B cell (primary cell): ENCODE measurements around the gene MTHFR. TPM values are rescaled to one million over a fixed set of nuclear protein-coding genes. Genes with fewer than 3 reads are reported as not detected.
A peak's percentile ranks its signal among the peaks of the same experiment; 100 is the strongest.

Source experiments
- ATAC-seq: fragments of 200-7000 bp; cut with Tn5 transposase; one replicate; pipeline ENCODE4 v1.10.0; 2021; ENCODE audit warnings: low read depth, mild to moderate bottlenecking, moderate number of reproducible peaks, moderate library complexity
- CTCF ChIA-PET: fragments of 350-600 bp; sonication (Branson Sonifier 250); formaldehyde crosslinking; loops from one replicate; lab custom pipeline; 2021; ENCODE audit warnings: antibody characterized with exemption, inconsistent platforms; lab: Charles Lee
- POLR2A ChIA-PET: fragments of 350-600 bp; sonication (Branson Sonifier 250); formaldehyde crosslinking; loops from one replicate; lab custom pipeline; 2021; ENCODE audit warnings: antibody characterized with exemption; lab: Charles Lee
- DNase-seq: peaks from one replicate; pipeline ENCODE4 v3.0.0; 2013
- H2AFZ ChIP-seq: 2 replicates; pipeline ENCODE4 v1.6.1; 2012; ENCODE audit warnings: mild to moderate bottlenecking, low read depth, low read length; ENCODE audit not compliant: insufficient read depth, poor library complexity, severe bottlenecking
- H3K27ac ChIP-seq, 2 donors: 1 replicate in 1 of 2; 2 replicates in 1 of 2; pipeline ENCODE4 v1.5.1; 2012 to 2013; ENCODE audit warnings: low read length in 2 of 2, mild to moderate bottlenecking in 2 of 2, moderate library complexity in 1 of 2
- H3K27me3 ChIP-seq, 4 experiments: fragments of 200-600 bp in 1 of 4; sonication (generic) in 1 of 4; replicated peaks in 1 of 4; 1 replicate in 2 of 4; 2 replicates in 2 of 4; pipeline versions ENCODE4 v1.6.1 to v1.7.0; 2013 to 2016; ENCODE audit warnings: low read length in 3 of 4, mild to moderate bottlenecking in 2 of 4, mixed read lengths in 1 of 4, moderate library complexity in 1 of 4; ENCODE audit not compliant: insufficient read depth in 4 of 4, control insufficient read depth in 3 of 4; ENCODE audit errors: control extremely low read depth in 1 of 4
- H3K36me3 ChIP-seq, 2 experiments: replicated peaks in 1 of 2; 1 replicate in 1 of 2; 2 replicates in 1 of 2; pipeline versions ENCODE4 v1.6.1 to v1.7.1; 2013; ENCODE audit warnings: low read length in 1 of 2; ENCODE audit not compliant: insufficient read depth in 2 of 2, control insufficient read depth in 1 of 2; ENCODE audit errors: control extremely low read depth in 1 of 2, extremely low read depth in 1 of 2
- H3K4me1 ChIP-seq, 2 donors: fragments of 200-600 bp in 1 of 2; sonication (generic) in 1 of 2; 1 replicate in 1 of 2; 2 replicates in 1 of 2; pipeline versions ENCODE4 v1.5.1 to v1.6.1; 2013 to 2017; ENCODE audit warnings: low read length in 2 of 2; ENCODE audit not compliant: control insufficient read depth in 2 of 2, insufficient read depth in 2 of 2
- H3K4me2 ChIP-seq: replicated peaks from 2 replicates; pipeline ENCODE3; 2012; ENCODE audit warnings: mild to moderate bottlenecking, low read depth, low read length; ENCODE audit not compliant: poor library complexity, severe bottlenecking
- H3K4me3 ChIP-seq, 5 experiments: fragments of 200-600 bp in 1 of 5; sonication (generic) in 1 of 5; 1 replicate in 3 of 5; 2 replicates in 2 of 5; pipeline versions ENCODE4 v1.5.1 to v1.7.0; 2011 to 2016; ENCODE audit warnings: low read length in 4 of 5, mild to moderate bottlenecking in 4 of 5, low read depth in 2 of 5, control low read depth in 1 of 5, moderate library complexity in 1 of 5; ENCODE audit not compliant: insufficient read depth in 1 of 5; ENCODE audit errors: control extremely low read depth in 1 of 5, extremely low read depth in 1 of 5
- H3K79me2 ChIP-seq: fragments of 200-600 bp; sonication (generic); one replicate; pipeline ENCODE4 v1.6.0; 2016; ENCODE audit warnings: low read length; ENCODE audit not compliant: control insufficient read depth, insufficient read depth
- H3K9ac ChIP-seq: fragments of 200-600 bp; sonication (generic); 2 replicates; pipeline ENCODE4 v1.6.1; 2017; ENCODE audit warnings: mild to moderate bottlenecking, low read length, moderate library complexity
- H3K9me3 ChIP-seq, 3 donors: one replicate each; pipeline versions ENCODE4 v1.6.1 to v1.7.1; 2013; ENCODE audit warnings: low read length in 2 of 3; ENCODE audit not compliant: control insufficient read depth in 2 of 3, insufficient read depth in 1 of 3; ENCODE audit errors: control extremely low read depth in 1 of 3
- H4K20me1 ChIP-seq: 2 replicates; pipeline ENCODE4 v1.6.0; 2012; ENCODE audit warnings: mild to moderate bottlenecking, low read length; ENCODE audit not compliant: insufficient read depth, control insufficient read depth, poor library complexity, severe bottlenecking
- H3K27ac Mint-ChIP-seq: one replicate; pipeline ENCODE4 v1.8.0; 2021; ENCODE audit warnings: mixed read lengths
- H3K27me3 Mint-ChIP-seq: one replicate; pipeline ENCODE4 v1.8.0; 2021; ENCODE audit warnings: mixed read lengths
- H3K4me1 Mint-ChIP-seq: one replicate; pipeline ENCODE4 v1.8.0; 2021; ENCODE audit warnings: mixed read lengths
- H3K4me3 Mint-ChIP-seq: one replicate; pipeline ENCODE4 v1.8.0; 2021; ENCODE audit warnings: mixed read lengths
- H3K9me3 Mint-ChIP-seq: one replicate; pipeline ENCODE4 v1.8.0; 2022; ENCODE audit warnings: mixed read lengths; ENCODE audit not compliant: insufficient read depth
- EZH2 ChIP-seq: IDR thresholded peaks from 2 replicates; pipeline ENCODE4 v1.6.1; 2012; ENCODE audit warnings: borderline replicate concordance, low read depth, mild to moderate bottlenecking, moderate library complexity, low read length; ENCODE audit not compliant: insufficient read depth, poor library complexity, severe bottlenecking
- WGBS: methylation state at CpG from one replicate; pipeline ENCODE4 v1.1.5; 2013; ENCODE audit warnings: missing lambda C conversion rate; ENCODE audit not compliant: insufficient coverage; 5-methylcytosine and 5-hydroxymethylcytosine counted together
- intact Hi-C: fragments of 100-400 bp; cut with micrococcal nuclease; formaldehyde crosslinking; loops from one replicate; pipeline ENCODE4 v1.10.0; 2022
- polyA plus RNA-seq: library from polyadenylated mRNA; depleted of rRNA; stranded (reverse); fragments of >200 nt; gene quantifications from 2 replicates; pipeline ENCODE4 v1.2.3, GENCODE V29; 2012
- total RNA-seq, 2 donors: library from RNA; stranded (reverse); fragments of 120-200 nt in 1 of 2; gene quantifications; 1 replicate in 1 of 2; 2 replicates in 1 of 2; pipeline versions ENCODE4 v1.2.3 to v1.2.4, GENCODE V29; 2013 to 2022
- TF ChIP-seq, protein P1 (sequence below): fragments of 200-600 bp; IDR thresholded peaks from one replicate; pipeline ENCODE4 v1.8.0; 2022; ENCODE audit warnings: antibody characterized with exemption, mild to moderate bottlenecking

The MTHFR gene
- total and polyA plus RNA-seq, 2 donors (not counting 1 experiment from before 2014, with no cell fraction given), result 35.8 to 114 TPM

DNA sequence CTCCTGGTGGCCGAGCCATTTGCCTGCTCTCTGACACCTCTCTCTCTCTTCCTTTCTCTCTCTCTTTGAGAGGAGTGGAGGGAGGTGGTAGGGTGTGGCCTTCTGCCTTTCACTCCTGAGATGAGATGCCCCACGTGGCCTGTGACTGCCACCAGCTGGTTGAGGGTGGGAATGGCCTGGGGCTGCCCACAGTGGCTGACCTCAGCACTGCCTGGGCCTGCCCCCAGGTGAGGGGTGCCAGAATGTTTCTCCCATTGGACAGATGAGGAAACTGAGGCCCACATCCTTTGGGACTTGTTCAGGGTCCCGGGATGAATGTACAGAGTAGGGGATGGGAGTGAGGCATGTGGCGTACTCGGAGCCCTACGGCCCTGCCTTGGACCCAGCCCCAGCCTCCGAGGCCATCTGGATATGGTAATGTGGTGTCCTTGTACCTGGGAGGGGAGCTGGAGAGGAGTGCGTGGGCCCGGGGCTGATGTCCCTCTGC is 56.5 kb downstream of the MTHFR start:
- no peak overlapping the region for H3K4me3 Mint-ChIP-seq
- ChIA-PET CTCF (interaction anchor here (0.6 to 2.1 kb wide), 11 partner anchors 13 to 712 kb away, joined by 3 to 10 read pairs (median 4); partner anchors contain the start of genes AGTRAP and FBXO6), POLR2A (no interaction called here)
- H3K9me3 Mint-ChIP-seq, result no peaks in the 10 kb centered on the region
- Histone ChIP-seq H3K4me3 (no peak overlapping the region), H3K79me2 (peaks cover 3% of the 10 kb centered on the region), H4K20me1 (no peaks in the 10 kb centered on the region), H3K9ac (no peak overlapping the region), H3K27me3 (no peaks in the 10 kb centered on the region), H3K27ac (no peak overlapping the region), H2AFZ (peak overlapping the region; percentile 65), H3K9me3 (no peaks in the 10 kb centered on the region), H3K36me3 (peaks cover 0 to 27% of the 10 kb centered on the region in 2 experiments), H3K4me2 (peak overlapping the region; percentile 40), H3K4me1 (peaks cover 0 to 4% of the 10 kb centered on the region in 2 donors)
- 86% methylated on average over 8 of the region's 9 CpGs for WGBS
- H3K27me3 Mint-ChIP-seq, result no peaks in the 10 kb centered on the region
- no peak for DNase-seq
- H3K27ac Mint-ChIP-seq, result peak overlapping the region; percentile 15
- intact Hi-C loops, result no loop called here
- TF ChIP-seq, protein P1, sequence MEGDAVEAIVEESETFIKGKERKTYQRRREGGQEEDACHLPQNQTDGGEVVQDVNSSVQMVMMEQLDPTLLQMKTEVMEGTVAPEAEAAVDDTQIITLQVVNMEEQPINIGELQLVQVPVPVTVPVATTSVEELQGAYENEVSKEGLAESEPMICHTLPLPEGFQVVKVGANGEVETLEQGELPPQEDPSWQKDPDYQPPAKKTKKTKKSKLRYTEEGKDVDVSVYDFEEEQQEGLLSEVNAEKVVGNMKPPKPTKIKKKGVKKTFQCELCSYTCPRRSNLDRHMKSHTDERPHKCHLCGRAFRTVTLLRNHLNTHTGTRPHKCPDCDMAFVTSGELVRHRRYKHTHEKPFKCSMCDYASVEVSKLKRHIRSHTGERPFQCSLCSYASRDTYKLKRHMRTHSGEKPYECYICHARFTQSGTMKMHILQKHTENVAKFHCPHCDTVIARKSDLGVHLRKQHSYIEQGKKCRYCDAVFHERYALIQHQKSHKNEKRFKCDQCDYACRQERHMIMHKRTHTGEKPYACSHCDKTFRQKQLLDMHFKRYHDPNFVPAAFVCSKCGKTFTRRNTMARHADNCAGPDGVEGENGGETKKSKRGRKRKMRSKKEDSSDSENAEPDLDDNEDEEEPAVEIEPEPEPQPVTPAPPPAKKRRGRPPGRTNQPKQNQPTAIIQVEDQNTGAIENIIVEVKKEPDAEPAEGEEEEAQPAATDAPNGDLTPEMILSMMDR, result peak; percentile 65
- no peak for TF ChIP-seq EZH2
- peaks cover 6% of the 10 kb centered on the region for H3K4me1 Mint-ChIP-seq
- peak; percentile 96 for ATAC-seq
